ENCODE results near the gene HSPG2. TPM values are rescaled to one million over a fixed set of nuclear protein-coding genes. Genes with fewer than 3 reads are reported as not detected.

HSPG2 gene
- total and polyA plus RNA-seq, 2 of the 13 experiments (the other 11 are each of a cell fraction or from before 2014, with no cell fraction given), result 9.1 to 13.1 TPM

- no peak for TF ChIP-seq ZNF441 (CRISPR knock-in tag; IDR thresholded peaks at IDR 0.05; ENCODE audit: borderline replicate concordance)
- no peak for TF ChIP-seq ZZZ3 (CRISPR knock-in tag; IDR thresholded peaks at IDR 0.05; ENCODE audit: borderline replicate concordance)
- TF ChIP-seq SCMH1 (CRISPR knock-in tag; IDR thresholded peaks at IDR 0.05; ENCODE audit: borderline replicate concordance), result no peak
- TF ChIP-seq NRL (CRISPR knock-in tag; IDR thresholded peaks at IDR 0.05; ENCODE audit: borderline replicate concordance), result no peak
- no peak for TF ChIP-seq ERF (CRISPR knock-in tag; IDR thresholded peaks at IDR 0.05)
- TF ChIP-seq XRCC5 (optimal IDR thresholded peaks at IDR 0.05; ENCODE audit: low read length), result no peak
- TF ChIP-seq EED (CRISPR knock-in tag; IDR thresholded peaks at IDR 0.05), result 0 out of 2 replicates have a peak, but pooled peaks have one; percentile 1
- 0 out of 2 replicates have a peak, but pooled peaks have one; percentile 80 for TF ChIP-seq FOXO4 (CRISPR knock-in tag; conservative IDR thresholded peaks at IDR 0.05)
- no peak for TF ChIP-seq ZNF574 (CRISPR knock-in tag; IDR thresholded peaks at IDR 0.05)
- TF ChIP-seq SRSF9 (IDR thresholded peaks at IDR 0.05; ENCODE audit: borderline replicate concordance, insufficient read depth, low read depth, low read length, poor library complexity, severe bottlenecking), result no peak
- no peak for TF ChIP-seq FUBP1 (CRISPR knock-in tag; IDR thresholded peaks at IDR 0.05; ENCODE audit: borderline replicate concordance)
- TF ChIP-seq PHF8 (CRISPR knock-in tag; IDR thresholded peaks at IDR 0.05), result no peak
- TF ChIP-seq U2AF2 (IDR thresholded peaks at IDR 0.05; ENCODE audit: low read depth, low read length), result no peak
- no peak for TF ChIP-seq SP140L (CRISPR knock-in tag; IDR thresholded peaks at IDR 0.05; ENCODE audit: borderline replicate concordance)
- no peak for TF ChIP-seq ZNF709 (CRISPR knock-in tag; IDR thresholded peaks at IDR 0.05)
- no peak for TF ChIP-seq ATM (IDR thresholded peaks at IDR 0.05; ENCODE audit: borderline replicate concordance)
- 0 out of 2 replicates have a peak, but pooled peaks have one; percentile 31 for TF ChIP-seq ZNF788 (CRISPR knock-in tag; IDR thresholded peaks at IDR 0.05; ENCODE audit: borderline replicate concordance)
- TF ChIP-seq NCOA1 (CRISPR knock-in tag; IDR thresholded peaks at IDR 0.05), result peak; percentile 36; the same call in 1 of the 2 replicates
- TF ChIP-seq KLF16 (CRISPR knock-in tag; IDR thresholded peaks at IDR 0.05), result 0 out of 4 replicates have a peak, but pooled peaks of 1 of the 2 experiments have one; percentile 28
- TF ChIP-seq ZSCAN9 (CRISPR knock-in tag; IDR thresholded peaks at IDR 0.05; ENCODE audit: borderline replicate concordance), result 0 out of 2 replicates have a peak, but pooled peaks have one; percentile 7
- no peak for TF ChIP-seq CHCHD3 (CRISPR knock-in tag; IDR thresholded peaks at IDR 0.05)
- TF ChIP-seq ZNF777 (CRISPR knock-in tag; IDR thresholded peaks at IDR 0.05), result no peak
- TF ChIP-seq, protein P1, sequence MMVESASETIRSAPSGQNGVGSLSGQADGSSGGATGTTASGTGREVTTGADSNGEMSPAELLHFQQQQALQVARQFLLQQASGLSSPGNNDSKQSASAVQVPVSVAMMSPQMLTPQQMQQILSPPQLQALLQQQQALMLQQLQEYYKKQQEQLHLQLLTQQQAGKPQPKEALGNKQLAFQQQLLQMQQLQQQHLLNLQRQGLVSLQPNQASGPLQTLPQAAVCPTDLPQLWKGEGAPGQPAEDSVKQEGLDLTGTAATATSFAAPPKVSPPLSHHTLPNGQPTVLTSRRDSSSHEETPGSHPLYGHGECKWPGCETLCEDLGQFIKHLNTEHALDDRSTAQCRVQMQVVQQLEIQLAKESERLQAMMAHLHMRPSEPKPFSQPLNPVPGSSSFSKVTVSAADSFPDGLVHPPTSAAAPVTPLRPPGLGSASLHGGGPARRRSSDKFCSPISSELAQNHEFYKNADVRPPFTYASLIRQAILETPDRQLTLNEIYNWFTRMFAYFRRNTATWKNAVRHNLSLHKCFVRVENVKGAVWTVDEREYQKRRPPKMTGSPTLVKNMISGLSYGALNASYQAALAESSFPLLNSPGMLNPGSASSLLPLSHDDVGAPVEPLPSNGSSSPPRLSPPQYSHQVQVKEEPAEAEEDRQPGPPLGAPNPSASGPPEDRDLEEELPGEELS (CRISPR knock-in tag; IDR thresholded peaks at IDR 0.05), result no peak
Observed at GRCh38 chr1:21782349-21782867, 154.7 kb downstream of the HSPG2 start (continued).
